PC-3 (cell line): Measurements from ENCODE around the gene RHOB. TPM values are rescaled to one million over a fixed set of nuclear protein-coding genes. Genes with fewer than 3 reads are reported as not detected.
A peak's percentile ranks its signal among the peaks of the same experiment; 100 is the strongest.

ENCODE experiments used
- ATAC-seq: fragments of 200-7000 bp; cut with Tn5 transposase; 2 replicates; pipeline ENCODE4 v1.9.1; 2020; ENCODE audit warnings: mild to moderate bottlenecking, moderate library complexity
- BruUV-seq: library from RNA; stranded (reverse); fragments of 400-500 nt; replicated peaks from 2 replicates; lab custom pipeline; 2021; lab: Mats Ljungman, UMichigan
- CTCF ChIA-PET: fragments of 300-600 bp; sonication (Branson Sonifier 250); formaldehyde crosslinking; loops from one replicate; lab custom pipeline; 2022; ENCODE audit warnings: antibody characterized with exemption; lab: Charles Lee
- POLR2A ChIA-PET: fragments of 300-600 bp; sonication (Branson Sonifier 250); formaldehyde crosslinking; loops from one replicate; lab custom pipeline; 2022; ENCODE audit warnings: antibody characterized with exemption; ENCODE audit not compliant: unreplicated experiment; lab: Charles Lee
- DNase-seq: peaks from one replicate; pipeline ENCODE4 v3.0.0-alpha.2; 2015
- H2AFZ ChIP-seq: fragments of 300-600 bp; sonication (generic); 2 replicates; pipeline ENCODE4 v1.6.0; 2016; ENCODE audit warnings: antibody characterized with exemption, low read length
- H3F3A ChIP-seq: fragments of 300-600 bp; sonication (generic); one replicate; pipeline ENCODE4 v1.6.0; 2017; ENCODE audit warnings: antibody characterized with exemption, low read length, control low read depth, mild to moderate bottlenecking; ENCODE audit not compliant: unreplicated experiment
- H3K27ac ChIP-seq: fragments of 300-600 bp; sonication (generic); 2 replicates; pipeline ENCODE4 v1.5.1; 2016; ENCODE audit warnings: mild to moderate bottlenecking, low read length
- H3K27me3 ChIP-seq: fragments of 300-600 bp; sonication (generic); 2 replicates; pipeline ENCODE4 v1.6.1; 2016; ENCODE audit warnings: low read length, mixed read lengths
- H3K36me3 ChIP-seq: fragments of 300-600 bp; sonication (generic); 2 replicates; pipeline ENCODE4 v1.6.1; 2016; ENCODE audit warnings: low read depth, mixed run types, low read length, mixed read lengths
- H3K4me1 ChIP-seq: fragments of 300-600 bp; sonication (generic); 2 replicates; pipeline ENCODE4 v1.5.1; 2016; ENCODE audit warnings: low read length; ENCODE audit not compliant: insufficient read depth
- H3K4me2 ChIP-seq: fragments of 300-600 bp; sonication (generic); 2 replicates; pipeline ENCODE4 v1.6.0; 2016; ENCODE audit warnings: low read length
- H3K4me3 ChIP-seq: fragments of 300-600 bp; sonication (generic); 2 replicates; pipeline ENCODE4 v1.5.1; 2016; ENCODE audit warnings: mild to moderate bottlenecking, low read length, mixed read lengths
- H3K79me2 ChIP-seq: fragments of 300-600 bp; sonication (generic); 2 replicates; pipeline ENCODE4 v1.6.1; 2017; ENCODE audit warnings: low read length, mixed read lengths
- H3K9ac ChIP-seq: fragments of 300-600 bp; sonication (generic); 2 replicates; pipeline ENCODE4 v1.6.0; 2016; ENCODE audit warnings: mild to moderate bottlenecking, low read length
- H3K9me2 ChIP-seq: fragments of 300-600 bp; sonication (generic); replicated peaks from 2 replicates; pipeline ENCODE4 v1.6.1; 2016; ENCODE audit warnings: mixed run types, low read length, mixed read lengths
- H3K9me3 ChIP-seq: fragments of 300-600 bp; sonication (generic); 2 replicates; pipeline ENCODE4 v1.6.1; 2016; ENCODE audit warnings: low read length, mixed read lengths
- H4K20me1 ChIP-seq: fragments of 300-600 bp; sonication (generic); 2 replicates; pipeline ENCODE4 v1.6.1; 2016; ENCODE audit warnings: low read length, mixed read lengths
- EZH2 ChIP-seq: fragments of 300-600 bp; sonication (generic); IDR thresholded peaks from one replicate; pipeline ENCODE4 v1.6.1; 2017; ENCODE audit warnings: antibody characterized with exemption, mild to moderate bottlenecking, low read length; ENCODE audit not compliant: unreplicated experiment
- EZH2phosphoT487 ChIP-seq: fragments of 300-600 bp; sonication (generic); IDR thresholded peaks from 2 replicates; pipeline ENCODE4 v1.6.1; 2018; ENCODE audit warnings: mild to moderate bottlenecking, antibody characterized with exemption, low read length, borderline replicate concordance
- intact Hi-C: fragments of 100-400 bp; cut with micrococcal nuclease; formaldehyde crosslinking; loops from 2 replicates; pipeline ENCODE4 v1.9.0; 2023
- total RNA-seq: library from RNA; depleted of rRNA; stranded (reverse); fragments of >200 nt; gene quantifications from 2 replicates; pipeline ENCODE4 v1.2.3, GENCODE V29; 2014
- TF ChIP-seq, protein P1 (sequence below): fragments of 300-600 bp; sonication (generic); conservative IDR thresholded peaks from 2 replicates; pipeline ENCODE4 v1.5.1; 2017; ENCODE audit warnings: antibody characterized with exemption, low read depth, mild to moderate bottlenecking, low read length

Gene RHOB
- total RNA-seq, 1 experiment from 2014 or later, result 88.5 TPM

DNA sequence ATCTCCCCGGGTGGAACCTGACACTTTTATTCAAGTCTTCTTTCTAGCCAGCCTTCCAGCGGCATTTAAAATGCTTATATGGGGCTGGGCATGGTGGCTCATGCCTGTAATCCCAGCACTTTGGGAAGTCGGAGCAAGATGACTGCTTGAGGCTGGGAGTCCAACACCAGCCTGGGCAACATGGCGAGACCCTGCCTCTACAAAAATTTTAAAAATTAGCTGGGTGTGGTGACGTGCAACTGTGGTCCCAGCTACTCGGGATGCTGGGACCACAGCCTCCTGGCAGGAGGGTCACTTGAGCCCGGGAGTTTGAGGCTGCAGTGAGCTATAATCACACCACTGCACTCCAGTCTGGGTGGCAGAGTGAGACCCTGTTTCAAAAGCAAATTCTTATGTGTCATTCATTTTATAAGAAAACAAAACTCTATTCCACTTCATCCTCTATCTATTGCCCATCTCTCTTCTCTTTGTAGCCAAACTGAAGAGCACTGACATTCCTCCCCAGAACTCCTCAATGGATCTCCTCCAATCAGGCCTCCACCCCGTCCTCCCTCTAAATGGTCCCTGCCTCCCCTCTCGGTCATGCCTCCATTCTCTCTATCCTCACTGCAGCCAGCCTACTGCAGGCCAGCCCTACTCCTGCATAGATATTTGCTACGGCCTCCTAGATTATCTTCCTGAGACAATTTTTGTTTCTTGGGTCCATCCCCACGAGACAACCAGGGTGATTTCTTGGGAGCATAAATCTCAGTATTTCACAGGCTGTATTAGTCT lies 18.0 kb upstream of the RHOB start:
- no peaks in the 10 kb centered on the region for H3F3A ChIP-seq
- no TSS peak for BruUV-seq
- H3K9me2 ChIP-seq, result no peaks in the 10 kb centered on the region
- no peak overlapping the region for H3K27ac ChIP-seq
- H2AFZ ChIP-seq, result no peak overlapping the region
- no peaks in the 10 kb centered on the region for H3K9me3 ChIP-seq
- intact Hi-C loops, result no loop called here
- H3K9ac ChIP-seq, result no peak overlapping the region
- no peaks in the 10 kb centered on the region for H4K20me1 ChIP-seq
- no peak overlapping the region for H3K4me3 ChIP-seq
- ChIA-PET CTCF (no interaction called here), POLR2A (no interaction called here)
- H3K79me2 ChIP-seq, result no peaks in the 10 kb centered on the region
- no peak for TF ChIP-seq EZH2phosphoT487
- TF ChIP-seq, protein P1, sequence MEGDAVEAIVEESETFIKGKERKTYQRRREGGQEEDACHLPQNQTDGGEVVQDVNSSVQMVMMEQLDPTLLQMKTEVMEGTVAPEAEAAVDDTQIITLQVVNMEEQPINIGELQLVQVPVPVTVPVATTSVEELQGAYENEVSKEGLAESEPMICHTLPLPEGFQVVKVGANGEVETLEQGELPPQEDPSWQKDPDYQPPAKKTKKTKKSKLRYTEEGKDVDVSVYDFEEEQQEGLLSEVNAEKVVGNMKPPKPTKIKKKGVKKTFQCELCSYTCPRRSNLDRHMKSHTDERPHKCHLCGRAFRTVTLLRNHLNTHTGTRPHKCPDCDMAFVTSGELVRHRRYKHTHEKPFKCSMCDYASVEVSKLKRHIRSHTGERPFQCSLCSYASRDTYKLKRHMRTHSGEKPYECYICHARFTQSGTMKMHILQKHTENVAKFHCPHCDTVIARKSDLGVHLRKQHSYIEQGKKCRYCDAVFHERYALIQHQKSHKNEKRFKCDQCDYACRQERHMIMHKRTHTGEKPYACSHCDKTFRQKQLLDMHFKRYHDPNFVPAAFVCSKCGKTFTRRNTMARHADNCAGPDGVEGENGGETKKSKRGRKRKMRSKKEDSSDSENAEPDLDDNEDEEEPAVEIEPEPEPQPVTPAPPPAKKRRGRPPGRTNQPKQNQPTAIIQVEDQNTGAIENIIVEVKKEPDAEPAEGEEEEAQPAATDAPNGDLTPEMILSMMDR, result no peak
- H3K4me2 ChIP-seq, result no peak overlapping the region
- ATAC-seq (no peak), DNase-seq (no peak)
- peaks cover 25% of the 10 kb centered on the region for H3K4me1 ChIP-seq
- H3K27me3 ChIP-seq, result no peaks in the 10 kb centered on the region
- no peaks in the 10 kb centered on the region for H3K36me3 ChIP-seq

DNA sequence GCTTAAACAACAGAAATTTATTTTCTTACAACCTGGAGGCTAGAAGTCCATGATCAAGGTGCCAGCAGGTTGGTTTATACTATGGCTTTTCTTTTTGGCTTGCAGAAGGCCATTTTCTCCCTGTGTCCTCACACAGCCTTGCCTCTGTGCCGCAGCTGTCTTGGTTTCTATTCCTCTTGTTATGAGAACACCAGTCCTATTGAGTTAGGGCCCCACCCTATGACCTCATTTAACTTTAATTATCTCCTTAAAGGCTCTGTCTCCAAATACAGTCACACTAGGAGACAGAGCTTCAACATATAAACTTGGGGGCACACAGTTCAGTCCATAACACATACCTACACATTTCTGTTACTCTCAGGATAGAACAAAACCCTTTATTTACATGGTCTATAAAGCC lies 17.3 kb upstream of the RHOB start:
- no peak overlapping the region for H2AFZ ChIP-seq
- H3K9me3 ChIP-seq, result no peaks in the 10 kb centered on the region
- H4K20me1 ChIP-seq, result no peaks in the 10 kb centered on the region
- BruUV-seq, result no TSS peak
- H3K36me3 ChIP-seq, result no peaks in the 10 kb centered on the region
- ATAC-seq (peak; percentile 15; the same call in 1 of the 2 replicates), DNase-seq (no peak)
- H3K27me3 ChIP-seq, result no peaks in the 10 kb centered on the region
- intact Hi-C loops, result no loop called here
- no peak overlapping the region for H3K27ac ChIP-seq
- CTCF ChIA-PET, result no interaction called here
- H3K4me2 ChIP-seq, result no peak overlapping the region
- H3K9me2 ChIP-seq, result no peaks in the 10 kb centered on the region
- no peaks in the 10 kb centered on the region for H3F3A ChIP-seq
- H3K79me2 ChIP-seq, result no peaks in the 10 kb centered on the region
- H3K4me1 ChIP-seq, result peaks cover 22% of the 10 kb centered on the region
- TF ChIP-seq EZH2phosphoT487 (no peak), EZH2 (no peak)
- TF ChIP-seq, protein P1, result no peak
- no peak overlapping the region for H3K9ac ChIP-seq
- no peak overlapping the region for H3K4me3 ChIP-seq
- POLR2A ChIA-PET, result no interaction called here

DNA sequence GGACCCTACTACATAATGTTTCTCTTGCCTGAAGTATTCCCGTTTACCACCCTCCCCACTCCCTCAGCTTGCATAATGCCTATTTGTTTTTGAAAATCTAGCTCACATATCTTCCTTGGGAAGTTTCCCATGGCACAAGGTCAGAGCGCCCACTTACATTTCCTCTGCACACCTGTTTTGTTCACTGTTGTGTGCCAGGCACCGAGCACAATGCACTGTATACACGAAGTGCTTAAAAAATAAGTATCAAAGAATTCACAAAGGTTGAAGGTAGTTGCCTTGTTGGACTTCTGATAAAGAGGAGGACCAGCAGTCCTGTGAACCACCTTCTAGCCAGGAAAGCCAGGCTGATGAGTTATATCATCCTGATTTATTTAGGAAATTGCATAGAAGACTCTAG lies 16.8 kb upstream of the RHOB start:
- DNase-seq, result no peak
- no peak overlapping the region for H3K9ac ChIP-seq
- H3K79me2 ChIP-seq, result no peaks in the 10 kb centered on the region
- no peak overlapping the region for H3K27ac ChIP-seq
- no peaks in the 10 kb centered on the region for H3K27me3 ChIP-seq
- no peak overlapping the region for H3K4me3 ChIP-seq
- ChIA-PET CTCF (no interaction called here), POLR2A (no interaction called here)
- TF ChIP-seq EZH2, result no peak
- TF ChIP-seq, protein P1, result no peak
- no peak for TF ChIP-seq EZH2phosphoT487
- BruUV-seq, result no TSS peak
- no peaks in the 10 kb centered on the region for H3F3A ChIP-seq
- no peak overlapping the region for H3K4me2 ChIP-seq
- H4K20me1 ChIP-seq, result no peaks in the 10 kb centered on the region
- no peaks in the 10 kb centered on the region for H3K36me3 ChIP-seq
- no peaks in the 10 kb centered on the region for H3K9me3 ChIP-seq
- no peaks in the 10 kb centered on the region for H3K9me2 ChIP-seq
- intact Hi-C loops, result no loop called here
- H3K4me1 ChIP-seq, result peaks cover 17% of the 10 kb centered on the region
- no peak overlapping the region for H2AFZ ChIP-seq
- no peak for ATAC-seq
